GM18907 (cell line): Measurements from ENCODE around the gene ACAA1.
A peak's percentile ranks its signal among the peaks of the same experiment; 100 is the strongest.
"Not testable (repeated sequence)": the region's sequence is repeated elsewhere in the genome, so short reads cannot be mapped to it uniquely, and the experiment has no call there.

Experiments
- ATAC-seq: cut with Tn5 transposase; IDR thresholded peaks from one replicate; pipeline ENCODE4 v1.9.1; 2021; ENCODE audit warnings: mild to moderate bottlenecking, moderate library complexity; ENCODE audit not compliant: unreplicated experiment

ACAA1 gene

DNA sequence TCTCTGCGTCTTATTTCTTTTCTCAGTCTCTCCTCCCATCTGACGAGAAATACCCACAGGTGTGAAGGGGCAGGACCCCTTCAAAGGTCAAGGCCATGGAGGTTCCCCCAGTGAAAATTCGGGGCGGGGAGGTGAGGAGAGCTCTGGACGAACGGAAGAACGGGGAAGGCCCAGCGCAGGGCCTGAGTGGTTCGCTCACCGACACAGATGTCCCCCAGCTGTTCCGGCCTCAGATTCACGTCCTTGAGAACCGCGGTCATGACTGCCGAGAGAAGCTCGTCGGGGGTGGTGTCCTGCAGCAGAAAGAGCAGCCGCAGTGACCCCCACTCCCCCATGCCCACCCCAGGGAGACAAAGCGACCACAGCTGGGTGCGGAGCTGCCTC lies 542 bp downstream of the ACAA1 start:
- peak; percentile 13 for ATAC-seq

DNA sequence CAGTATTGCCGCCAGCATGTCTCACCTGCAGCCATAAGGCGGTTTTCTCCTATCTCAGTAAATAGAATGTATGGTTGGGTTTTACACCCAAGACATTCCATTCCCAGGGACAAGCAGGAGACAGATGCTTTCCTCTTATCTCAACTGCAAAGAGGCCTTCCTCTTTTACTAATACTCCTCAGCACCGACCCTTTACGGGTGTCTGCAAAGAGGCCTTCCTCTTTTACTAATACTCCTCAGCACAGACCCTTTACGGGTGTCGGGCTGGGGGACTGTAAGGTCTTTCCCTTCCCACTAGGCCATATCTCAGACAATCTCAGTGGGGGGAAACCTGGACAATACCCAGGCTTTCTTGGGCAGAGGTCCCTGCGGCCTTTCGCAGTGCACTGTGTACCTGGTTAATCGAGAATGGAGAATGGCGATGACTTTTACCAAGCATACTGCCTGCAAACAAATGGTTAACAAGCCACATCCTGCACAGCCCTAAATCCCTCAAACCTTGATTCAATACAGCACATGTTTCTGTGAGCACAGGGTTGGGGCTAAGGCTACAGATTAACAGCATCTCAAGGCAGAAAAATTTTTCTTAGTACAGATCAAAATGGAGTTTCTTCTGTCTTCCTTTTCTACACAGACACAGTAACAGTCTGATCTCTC lies 1.2 kb downstream of the ACAA1 start:
- ATAC-seq, result not testable (repeated sequence)

DNA sequence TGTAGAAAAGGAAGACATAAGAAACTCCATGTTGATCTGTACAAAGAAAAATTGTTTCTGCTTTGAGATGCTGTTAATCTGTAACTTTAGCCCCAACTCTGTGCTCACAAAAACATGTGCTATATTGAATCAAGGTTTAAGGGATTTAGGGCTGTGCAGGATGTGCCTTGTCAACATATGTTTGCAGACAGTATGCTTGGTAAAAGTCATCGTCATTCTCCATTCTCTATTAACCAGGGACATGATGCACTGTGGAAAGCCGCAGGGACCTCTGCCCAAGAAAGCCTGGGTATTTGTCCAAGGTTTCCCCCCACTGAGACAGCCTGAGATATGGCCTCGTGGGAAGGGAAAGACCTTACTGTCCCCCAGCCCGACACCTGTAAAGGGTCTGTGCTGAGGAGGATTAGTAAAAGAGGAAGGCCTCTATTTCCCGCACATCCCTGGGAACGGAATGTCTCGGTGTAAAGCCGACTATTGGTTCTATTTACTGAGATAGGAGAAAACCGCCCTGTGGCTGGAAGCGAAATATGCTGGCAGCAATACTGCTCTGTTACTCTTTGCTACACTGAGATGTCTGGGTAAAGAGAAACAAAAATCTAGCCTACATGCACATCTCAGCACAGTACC lies 2.3 kb downstream of the ACAA1 start:
- not testable (repeated sequence) for ATAC-seq

DNA sequence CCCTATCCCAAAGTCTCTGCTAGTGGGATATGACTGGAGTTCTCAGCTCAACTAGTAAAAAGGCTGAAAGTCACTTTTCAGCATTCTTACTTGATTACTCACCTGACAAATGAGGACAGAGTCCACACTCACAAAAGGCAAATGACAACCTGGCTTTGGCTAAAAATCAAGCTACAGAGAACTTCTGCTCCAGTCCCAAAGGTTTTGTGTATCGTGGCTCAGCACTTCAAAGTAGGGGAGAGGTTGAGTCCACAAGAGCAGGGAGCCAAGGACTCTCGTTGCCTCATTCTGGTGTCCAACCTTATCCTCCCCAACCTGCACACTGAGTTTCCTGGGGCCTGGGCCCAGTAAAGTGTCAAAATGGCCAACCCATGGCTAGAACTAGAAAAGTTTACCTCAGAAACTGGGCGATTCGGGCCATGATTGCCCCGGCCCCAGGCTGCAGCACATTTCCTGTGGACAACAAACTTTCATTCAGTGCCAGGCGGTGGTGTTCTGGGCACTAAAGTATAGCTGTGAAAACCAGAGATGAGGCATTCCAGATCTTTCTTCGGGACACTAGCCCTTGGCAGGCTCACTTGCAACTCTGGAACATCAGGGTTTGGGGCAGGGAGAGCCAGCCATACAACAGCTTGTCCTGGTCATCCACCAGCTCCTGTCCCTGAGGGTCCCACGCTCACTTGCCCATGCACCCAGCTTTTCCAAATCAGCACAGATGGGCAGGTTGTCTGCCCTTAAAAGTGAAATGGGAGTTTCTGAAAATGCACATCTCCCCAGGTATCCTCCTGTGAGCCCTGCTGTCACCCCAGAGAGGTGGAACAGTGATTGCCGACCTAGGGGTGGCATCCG lies 3.1 kb downstream of the ACAA1 start:
- ATAC-seq, result no peak

DNA sequence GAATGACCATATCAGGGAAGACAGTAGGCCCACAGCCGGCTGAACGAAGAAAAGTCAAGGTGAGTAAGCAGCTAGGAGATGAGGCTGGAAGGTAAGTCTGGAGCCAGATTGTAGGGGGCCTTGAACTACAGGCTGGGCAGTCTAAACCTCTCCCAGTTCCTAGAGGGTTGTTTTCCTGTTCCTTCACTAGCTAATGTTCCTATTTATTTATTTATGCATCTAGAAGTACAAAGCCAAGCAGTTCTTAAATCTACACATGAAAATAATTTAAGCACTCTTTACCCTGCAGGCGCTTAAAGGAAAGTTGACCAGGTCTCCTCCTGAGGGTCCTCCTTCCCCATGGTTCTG lies 3.7 kb downstream of the ACAA1 start:
- ATAC-seq, result no peak

DNA sequence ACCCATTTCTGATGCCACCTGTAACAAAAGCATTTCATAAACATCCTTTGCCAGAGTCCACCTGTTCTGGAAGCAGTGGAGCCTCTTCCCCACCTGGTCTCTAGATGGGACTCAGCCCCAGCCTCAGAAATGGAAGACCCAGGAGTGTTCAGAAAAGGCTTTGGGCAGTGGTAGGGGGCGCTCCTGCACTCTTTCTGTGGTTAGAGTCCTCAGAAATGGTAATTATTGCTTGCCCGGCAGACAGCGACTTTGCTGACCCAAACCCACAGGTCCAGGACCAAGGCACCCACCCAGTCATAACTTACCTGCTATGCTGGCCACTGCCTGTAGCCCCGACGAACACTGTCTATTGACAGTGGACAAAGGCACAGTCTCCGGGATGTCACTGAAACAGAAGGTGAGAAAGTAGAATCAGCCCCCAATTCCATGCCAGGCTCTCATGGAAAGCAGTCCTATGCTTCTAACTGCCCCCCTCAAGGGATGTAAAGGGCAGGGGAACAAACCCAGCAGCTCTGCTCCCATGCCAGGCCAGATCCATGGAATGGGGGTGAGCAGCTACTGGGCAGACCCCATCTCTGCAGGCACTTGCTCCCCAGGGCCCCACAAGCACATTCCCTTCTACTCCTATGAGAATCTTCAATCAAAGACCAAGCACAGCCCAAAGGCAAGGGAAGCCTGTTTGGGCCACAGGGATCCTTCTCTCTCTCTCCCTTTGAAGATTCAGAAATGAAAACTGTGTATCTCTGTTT lies 5.1 kb downstream of the ACAA1 start:
- no peak for ATAC-seq

DNA sequence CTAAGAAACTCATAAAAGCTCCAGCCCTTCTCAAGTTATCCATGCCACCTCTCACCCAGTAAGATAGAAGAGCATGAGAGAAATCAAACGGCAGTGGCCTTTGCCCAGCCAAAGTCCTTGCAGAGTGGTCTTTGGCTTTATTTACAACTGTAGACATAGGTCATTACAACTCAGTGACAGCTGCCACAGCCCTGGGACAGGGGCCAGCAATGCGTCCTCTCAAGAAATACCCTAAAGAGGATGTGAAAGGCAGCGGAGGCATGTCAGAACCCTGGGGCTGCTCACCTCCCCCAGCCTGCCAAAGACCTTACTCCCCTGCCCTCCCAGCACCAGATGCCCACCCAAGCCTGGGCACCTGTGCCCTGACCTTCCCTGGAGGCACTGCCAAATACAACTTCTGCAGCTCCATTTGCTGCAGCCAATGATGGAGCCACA lies 6.3 kb downstream of the ACAA1 start:
- ATAC-seq, result no peak

DNA sequence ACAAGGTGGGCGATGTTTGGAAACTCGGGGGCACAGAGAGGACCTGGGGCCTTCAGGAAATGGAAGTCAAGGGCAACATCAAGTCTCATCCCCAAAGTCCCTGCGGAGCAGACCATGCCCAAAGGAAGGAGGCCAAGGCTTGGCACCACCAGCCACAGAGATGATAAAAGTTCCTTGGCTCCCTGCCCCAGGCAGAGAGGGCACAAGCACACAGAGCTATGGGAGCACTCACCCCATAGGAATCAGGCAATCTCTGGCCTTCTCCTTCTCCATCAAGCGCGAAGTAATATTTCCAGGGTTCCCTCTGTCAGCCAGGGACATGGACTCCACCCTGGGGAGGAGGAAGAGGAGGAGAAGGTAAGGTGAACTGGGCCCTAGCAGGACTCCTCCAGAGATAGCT lies 7.9 kb downstream of the ACAA1 start:
- ATAC-seq, result no peak

DNA sequence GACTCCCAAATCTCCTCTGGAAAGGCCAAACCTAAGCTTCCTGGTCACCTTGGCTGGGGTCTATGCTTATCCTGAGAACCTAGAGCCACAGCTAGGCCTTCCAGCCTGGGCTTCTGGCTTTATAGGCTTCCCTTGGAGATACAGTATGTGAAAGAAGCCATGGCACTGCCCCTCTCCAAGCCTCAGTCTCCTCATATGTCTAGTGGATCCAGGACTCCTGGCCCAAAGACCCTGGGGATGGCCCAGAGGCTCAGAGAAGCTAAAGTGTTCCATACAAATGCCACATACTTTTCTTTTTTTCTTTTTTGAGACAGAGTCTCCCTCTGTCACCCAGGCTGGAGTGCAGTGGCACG lies 8.6 kb downstream of the ACAA1 start:
- no peak for ATAC-seq

DNA sequence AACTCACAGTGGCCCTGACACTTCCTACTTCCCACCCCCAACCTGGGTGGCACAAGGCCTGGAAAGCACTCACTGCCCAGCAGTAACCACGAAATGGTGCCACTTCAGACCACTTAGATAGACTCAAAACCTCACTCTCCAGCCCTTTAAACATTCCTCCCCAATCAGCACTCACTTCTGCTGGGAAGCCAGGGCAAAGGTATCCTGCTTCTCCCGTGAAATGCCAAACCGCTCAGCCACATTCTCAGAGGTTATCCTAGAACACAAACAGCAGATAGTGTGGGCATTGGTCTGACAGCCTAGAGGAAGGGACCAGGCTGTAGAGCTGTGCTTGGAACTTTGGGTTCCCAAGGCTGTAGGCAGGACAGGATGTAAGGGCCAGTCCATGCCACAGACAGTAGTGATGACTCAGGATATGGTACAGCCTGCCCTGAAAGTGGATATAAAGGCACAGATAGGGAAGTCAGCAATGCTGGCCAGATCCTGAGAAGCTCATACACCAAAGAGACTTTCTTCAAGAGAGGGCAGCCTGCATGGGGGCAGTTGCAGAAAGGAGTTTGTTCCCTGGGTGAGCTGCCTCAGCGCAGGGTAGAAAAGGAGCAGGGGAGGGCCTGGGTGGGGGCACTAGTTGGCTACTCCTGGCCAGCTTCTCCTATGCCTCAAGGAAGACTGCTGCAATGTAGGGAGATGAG lies 9.2 kb downstream of the ACAA1 start:
- no peak for ATAC-seq

DNA sequence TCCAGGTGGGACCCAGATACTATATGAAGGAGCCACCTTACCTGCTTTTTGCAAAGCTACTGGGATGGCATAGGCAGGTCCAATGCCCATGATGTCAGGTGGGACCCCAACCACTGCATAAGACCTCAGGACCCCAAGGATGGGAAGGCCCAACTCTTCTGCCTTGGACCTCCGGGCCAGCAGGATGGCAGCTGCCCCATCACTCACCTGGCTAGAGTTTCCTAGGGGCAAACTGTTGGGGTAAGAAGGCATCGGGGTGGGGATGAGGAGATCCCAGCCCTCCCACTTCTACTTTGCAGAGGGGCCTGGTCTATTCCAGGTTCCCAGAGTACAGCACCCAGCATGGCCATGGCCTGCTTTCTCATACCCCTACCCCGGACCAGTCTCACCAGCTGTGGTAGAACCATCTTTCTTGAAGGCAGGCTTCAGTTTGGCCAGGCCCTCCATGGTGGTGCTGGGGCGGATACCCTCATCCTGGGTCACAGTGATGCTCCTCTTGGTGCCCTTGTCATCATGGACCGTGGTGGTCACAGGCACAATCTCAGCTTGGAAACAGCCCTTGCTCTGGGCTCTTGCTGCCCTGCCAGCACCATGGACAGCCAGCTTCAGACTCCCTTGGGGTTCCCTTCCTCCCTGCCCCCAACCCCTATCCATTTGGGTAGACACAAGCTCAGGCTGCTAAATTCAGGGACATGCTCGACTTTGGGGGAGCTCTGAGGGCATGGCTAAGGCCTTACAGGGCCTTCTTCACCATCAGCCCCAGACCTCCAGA lies 10.6 kb downstream of the ACAA1 start:
- ATAC-seq, result no peak

DNA sequence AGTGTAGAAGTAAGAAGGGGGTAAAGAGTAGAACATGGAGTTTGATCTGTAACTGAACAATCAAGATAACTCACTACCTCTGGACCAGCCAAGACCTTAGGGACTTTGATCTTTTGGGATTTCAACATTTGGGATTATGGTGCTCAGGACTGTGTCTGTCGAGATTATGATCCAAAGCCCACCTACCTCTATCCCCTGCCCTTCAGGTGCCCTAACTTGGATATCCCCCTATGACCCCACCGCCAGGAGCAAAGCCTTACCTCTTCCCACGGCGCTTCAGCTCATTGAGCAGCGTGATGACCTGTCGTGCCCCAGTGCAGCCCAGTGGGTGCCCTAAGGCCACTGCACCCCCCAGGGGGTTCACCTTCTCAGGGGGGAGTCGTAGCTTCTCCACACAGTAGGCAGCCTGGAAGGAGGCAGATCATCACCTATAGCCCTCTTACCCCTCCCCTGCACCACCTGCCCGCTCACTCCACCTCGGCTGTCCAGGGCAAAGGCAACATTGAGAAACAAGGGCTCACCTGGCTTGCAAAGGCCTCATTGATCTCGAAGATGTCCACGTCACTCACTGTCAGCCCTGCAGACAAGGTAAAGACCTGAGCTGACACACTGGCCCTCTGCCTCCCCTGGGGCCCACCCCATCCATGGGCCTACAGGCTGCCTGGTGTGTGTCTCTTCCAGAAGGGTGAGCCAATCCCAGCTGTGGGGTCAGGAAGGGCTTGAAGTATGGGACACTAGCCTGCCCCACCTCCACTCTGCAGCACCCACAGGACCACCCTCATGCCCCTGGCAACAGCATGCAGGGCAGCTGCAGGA lies 11.4 kb downstream of the ACAA1 start:
- no peak for ATAC-seq

DNA sequence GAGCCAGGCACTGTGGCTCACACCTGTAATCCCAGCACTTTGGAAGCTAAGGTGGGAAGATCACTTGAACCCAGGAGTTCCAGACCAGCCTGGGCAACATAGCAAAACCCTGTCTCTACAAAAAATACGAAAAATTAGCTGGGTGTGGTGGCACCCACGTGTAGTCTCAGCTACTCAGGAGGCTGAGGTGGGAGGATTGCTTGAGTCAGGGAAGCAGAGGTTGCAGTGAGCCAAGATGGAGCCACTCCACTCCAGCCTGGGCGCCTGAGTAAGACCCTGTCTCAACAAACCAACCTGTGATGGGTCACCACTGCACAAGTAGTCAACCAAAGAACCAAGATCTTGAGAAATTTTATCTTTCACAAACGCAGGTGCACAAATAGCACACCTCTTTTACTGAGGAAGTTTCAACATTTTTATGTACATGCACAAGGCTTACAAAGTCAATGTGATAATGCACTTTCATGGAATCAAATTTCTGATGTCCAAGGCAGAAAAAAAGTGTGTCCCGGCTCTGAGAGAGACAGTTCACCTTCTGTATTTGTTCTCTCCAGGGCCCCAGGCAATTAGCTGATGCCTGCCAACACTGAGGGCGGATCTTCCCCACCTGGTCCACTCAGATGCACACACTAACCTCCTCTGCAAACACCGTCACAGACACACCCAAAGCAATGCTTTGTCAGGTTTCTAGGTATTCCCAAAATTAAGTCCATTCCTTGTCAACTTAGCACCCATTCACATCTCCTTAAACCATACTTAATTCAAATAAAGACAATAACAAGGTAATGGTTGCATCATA lies 12.4 kb downstream of the ACAA1 start:
- no peak for ATAC-seq

DNA sequence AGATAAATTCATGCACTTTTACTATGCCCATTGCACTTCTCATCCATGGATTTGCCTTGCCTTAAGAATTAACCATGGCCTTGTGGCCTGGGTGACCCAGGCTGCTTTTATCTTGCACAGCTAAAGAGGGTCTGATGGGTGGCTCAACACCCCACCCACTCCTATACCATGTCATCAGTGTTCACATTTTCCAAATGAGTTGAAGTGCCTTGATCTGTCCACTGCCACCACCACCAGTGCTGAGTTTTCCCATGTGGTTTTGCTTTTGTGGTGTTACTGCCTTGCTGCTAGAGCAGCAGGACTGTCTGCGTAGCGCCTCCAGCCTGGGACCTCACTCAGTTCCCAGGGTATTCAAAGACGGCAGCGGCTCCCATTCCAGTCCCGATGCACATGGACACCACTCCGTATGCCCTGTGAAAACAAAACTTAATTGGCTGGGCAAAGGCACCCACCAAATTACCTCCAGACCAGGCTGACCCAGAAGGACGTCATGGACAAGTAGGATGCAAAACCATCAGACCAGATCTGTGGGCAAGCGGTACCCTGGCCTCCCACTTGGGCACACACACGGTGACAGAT lies 14.1 kb downstream of the ACAA1 start:
- no peak for ATAC-seq

DNA sequence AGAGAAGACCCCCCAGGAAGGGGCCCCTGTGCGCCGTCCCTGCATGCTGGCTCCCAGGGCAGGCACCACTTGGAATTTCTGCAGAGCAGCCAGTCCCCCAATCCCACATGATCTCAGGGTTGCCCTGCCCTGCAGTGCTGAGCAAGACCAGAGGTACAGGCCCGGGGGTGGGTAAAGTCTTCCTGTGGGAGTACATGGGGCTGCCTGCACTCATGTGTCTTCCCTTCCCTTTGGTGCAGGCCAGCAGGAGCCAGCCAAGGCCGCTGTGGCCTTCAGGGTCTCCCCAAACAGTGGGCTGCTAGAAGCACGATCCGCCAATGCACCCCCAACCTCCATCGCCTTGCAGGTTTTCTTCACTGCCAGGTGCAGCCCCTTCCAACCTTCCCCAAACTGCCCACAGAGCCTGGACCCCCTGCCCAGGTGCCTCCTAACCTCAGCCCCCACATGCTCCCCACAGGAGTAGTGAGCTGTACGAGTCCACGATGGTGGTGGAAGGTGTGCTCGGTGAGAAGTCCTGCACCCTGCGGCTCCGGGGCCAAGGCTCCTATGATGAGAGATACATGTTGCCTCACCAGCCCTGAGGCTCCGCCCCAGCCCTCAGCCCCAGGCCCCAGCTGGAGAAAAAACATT lies 15.0 kb downstream of the ACAA1 start:
- ATAC-seq, result no peak

DNA sequence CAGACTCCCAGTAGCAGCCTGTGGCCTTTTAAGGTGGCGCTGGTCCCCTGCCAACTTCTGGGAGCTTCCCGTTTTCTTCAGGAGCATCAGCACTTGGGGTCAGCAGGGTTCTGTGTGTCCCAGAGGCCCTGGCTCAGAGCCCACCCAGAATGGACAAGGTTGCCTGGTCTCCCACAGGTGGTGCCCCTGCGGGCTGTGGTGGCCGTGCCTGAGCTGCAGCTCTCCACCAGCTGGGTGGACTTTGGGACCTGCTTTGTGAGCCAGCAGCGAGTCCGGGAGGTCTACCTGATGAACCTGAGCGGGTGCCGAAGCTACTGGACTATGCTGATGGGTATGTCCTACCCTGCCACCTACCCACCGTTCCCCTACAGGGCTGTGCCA lies 15.5 kb downstream of the ACAA1 start:
- ATAC-seq, result no peak

DNA sequence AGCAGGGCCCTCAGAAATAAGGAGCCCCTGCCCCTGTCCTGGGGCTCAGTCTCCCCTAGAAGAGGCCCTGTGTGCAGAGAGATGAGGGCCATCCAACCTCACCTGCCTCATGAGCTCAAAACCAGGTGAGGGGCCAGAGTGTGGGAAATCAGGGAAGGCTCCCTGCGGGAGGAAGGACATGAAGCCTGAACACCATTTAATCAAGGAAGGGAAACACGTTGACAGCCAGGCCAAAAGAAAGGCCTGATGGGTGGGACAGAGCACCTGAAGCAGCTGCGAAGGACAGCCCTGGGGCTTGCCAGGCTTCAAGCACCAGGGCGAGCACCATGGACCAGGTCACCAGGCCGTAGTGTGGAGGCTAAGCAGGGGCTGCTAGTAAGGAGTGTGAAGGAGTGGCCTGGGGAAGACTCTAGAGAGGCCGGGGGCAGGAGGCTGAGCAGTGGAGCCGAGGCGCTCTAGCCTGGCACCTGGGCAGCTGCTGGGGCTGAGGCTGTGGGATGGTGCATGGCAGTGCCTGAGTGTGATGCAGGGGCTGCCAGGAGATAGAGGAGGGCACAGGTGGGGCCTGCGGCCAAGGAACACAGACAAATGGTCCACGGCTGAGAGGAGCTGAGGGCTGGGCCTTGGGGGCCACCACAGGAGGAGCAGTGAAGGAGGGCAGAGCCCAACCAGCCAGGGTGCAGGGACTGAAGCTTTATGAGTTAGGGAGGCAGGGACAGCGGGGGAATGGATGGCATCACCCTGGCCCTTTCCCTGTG lies 16.1 kb downstream of the ACAA1 start:
- no peak for ATAC-seq
